NCI-H748 treated with DMSO at 0.1 percent for 48 hours (cell line): ENCODE data around the gene RXRG.
"Not testable (repeated sequence)": the region's sequence is repeated elsewhere in the genome, so short reads cannot be mapped to it uniquely, and the experiment has no call there.

Source experiments
- DNase-seq: peaks from one replicate; lab custom pipeline; 2025; lab: John Stamatoyannopoulos, UW

The RXRG gene

DNA sequence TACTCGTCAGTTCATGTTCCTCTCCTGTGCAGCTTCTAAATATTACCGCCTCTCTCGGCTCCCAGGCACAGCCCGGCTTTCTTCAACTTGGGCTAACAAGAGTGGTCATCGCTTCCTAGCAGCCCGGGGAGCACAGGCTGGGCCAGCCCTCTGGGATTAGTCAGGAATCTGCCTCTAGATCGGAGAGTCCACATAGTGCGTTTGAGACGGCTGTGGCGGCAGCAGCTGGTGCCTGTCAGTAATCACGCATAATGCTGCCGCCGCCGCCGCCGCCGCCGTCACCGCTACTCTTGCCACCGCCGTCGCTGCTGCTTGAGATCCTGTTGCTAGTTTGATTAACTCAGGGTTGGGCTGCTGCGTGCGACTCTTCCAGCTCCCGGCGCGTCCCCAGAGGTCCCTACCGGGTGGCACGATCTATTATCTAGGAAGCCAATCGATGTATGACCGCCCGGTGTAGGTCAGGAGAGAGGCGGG, at the start of gene RXRG:
Gene RXRG, minus strand, starts transcription at position 230 of the 474 bp plus-strand sequence. CDS start 233 bp downstream, outside the sequence.
- DNase-seq: peak; percentile 71

DNA sequence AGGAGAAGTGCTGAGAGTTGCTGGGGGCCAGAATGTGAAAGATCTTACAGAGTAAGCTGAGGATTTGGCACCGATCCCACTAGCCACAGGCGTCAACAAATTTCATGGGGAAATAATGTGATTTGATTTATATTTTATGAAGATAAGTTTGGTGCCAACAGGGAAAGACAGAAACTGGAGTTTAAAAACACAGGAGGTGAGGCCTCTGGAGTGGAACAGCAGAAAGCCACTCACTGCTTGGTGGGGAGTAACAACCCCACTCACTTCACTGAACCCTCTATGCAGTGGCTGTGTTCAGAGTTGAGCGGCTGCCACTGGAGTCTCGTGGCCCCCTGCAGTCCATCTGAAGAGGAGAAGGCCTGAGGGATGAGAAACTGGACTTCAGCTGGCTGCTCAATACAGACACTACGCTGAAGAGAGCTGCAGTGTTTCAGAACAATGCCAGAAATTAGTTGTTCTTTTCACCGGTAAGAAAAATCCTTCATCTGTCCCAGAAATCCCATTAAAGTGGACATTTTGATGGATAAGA, 48.0 kb upstream of the RXRG start:
- no peak for DNase-seq

DNA sequence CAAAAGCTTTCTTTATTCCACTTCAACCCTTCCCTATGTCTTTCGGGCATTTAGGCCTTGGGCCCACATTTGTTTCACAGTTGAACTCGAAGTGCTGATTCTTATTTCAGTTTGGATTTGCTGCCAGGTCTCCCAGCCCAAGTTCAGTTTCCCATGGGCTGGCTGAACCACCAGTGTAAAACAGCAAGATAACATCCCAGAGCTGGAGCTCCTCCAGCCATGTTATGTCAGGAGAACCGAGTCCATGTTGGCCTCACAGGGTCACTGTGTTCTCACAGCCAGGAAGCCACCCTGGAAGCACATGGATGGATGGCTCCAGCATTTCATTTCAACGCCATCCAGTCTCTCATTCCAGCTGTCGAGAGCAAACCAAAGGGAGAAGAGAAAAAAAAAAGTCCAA, 45.2 kb upstream of the RXRG start:
- DNase-seq: no peak

DNA sequence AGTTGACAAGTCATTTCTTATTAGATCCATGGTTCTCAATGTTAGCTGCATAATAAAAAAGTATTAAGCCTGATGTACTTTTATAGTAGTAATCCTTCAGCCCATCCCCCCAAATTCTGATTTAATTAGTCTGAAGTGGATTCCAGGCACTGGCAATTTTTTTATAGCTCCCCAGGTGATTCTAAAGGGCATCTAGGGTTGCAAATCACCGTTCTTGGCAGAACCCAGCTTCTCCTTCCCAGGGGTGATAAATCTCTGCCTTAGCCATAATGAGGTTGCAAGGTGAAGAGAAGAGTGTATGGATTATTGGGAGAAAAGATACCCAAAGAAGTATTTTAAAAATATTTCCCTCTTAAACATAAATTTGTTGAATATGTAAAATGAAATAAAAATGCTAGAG, 43.0 kb upstream of the RXRG start:
- no peak for DNase-seq

DNA sequence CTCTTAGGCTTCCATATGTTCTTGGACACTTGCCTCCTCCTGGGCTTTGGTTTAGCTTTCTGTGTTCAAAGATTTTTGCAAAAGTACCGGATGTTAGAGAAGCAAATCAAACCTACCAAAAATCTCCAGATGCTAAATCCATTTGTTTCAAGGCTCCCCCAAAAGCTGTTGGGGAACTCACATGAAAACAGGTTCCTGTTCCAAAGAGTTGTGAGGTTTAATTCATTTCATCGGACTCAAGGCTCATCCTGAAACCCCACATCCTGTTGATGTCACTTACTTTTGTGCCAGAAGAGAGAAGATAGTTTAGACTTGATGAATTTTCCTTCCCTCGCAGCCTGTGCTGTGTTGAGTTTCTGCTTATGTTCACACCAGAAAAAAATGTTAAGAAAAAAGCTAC, 41.7 kb upstream of the RXRG start:
- DNase-seq: no peak

DNA sequence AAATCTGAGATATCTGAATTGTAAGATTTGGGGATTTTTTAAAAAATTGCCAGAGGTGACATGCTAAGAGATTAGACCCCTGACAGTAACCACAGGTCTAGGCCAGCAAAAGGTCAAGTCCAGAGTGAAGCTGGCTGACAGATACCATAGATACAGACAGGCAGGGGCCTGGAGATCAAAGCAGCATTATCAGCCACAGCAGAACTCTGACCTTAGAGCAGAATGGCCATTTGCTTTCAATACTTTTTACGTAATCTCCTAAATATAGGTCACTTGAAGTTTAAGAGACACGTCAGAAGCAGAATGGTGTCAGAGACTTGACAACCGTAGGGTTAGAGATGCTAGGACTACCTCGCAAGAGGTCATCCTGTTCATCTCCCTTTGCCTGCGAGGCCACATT, 40.8 kb upstream of the RXRG start:
- DNase-seq: no peak

DNA sequence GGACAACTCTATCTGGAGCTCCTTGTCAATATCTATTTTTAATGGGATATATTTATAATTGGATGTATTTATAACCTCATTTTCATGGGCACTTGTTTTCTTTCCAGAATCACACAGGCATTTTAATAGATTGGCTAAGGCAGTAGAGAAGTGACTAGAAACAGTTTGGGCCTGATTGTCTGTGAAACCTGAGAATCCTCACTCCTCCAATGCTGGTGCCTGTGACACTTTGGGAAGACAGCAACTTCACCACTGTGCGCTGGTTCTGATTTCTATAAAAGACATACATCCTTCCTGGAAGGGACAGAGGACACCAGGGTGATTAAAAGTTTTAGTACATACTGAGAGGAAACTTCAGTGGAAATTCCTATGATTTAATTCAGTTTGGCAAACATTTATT, 39.6 kb upstream of the RXRG start:
- no peak for DNase-seq

DNA sequence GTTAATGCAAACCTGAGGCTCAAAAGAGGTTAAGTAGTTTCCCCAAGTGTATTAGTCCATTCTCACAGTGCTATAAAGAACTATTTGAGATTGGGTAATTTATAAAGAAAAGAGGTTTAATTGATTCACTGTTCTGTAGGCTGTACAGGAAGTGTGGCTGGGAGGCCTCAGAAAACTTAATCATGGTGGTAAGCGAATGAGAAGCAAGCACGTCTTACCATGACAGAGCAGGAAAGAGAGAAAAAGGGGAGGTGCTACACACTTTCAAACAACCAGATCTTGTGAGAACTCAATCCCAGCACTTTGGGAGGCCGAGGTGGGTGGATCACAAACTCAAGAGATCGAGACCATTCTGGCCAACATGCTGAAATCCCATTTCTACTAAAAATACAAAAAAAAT, 38.5 kb upstream of the RXRG start:
- DNase-seq: no peak

DNA sequence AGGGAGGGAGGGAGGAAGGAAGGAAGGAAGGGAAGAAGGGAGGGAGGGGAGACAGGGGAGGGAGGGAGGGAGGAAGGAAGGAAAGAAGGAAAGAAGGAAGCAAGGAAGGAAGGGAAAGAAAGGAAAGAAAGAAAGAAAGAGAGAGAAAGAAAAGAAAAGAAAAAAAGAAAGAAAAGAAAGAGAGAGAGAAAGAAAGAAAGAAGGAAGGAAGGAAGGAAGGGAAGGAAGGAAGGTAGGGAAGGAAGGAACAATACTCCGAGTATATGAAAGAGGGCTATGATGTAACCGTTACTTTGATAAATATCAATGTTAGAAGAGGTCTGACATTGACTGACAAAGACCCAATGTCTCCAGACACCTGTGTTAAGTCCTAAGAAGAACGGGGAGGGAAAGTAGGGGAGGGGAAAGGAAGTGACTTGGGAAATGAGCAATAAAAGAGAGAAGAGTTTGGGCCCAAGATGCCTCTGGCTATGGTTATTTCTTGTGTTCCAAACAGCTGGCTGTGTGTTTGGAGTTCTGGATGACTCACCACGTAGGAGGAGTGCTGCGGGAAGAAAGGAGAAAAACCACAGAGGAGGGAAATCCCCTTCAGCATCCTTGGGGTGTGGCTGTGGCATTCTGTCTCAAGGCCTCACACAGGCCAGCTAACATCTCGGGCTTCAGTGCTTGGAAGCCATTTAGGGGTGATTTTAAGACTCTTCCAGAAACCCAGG, 37.0 kb upstream of the RXRG start:
- no peak for DNase-seq

DNA sequence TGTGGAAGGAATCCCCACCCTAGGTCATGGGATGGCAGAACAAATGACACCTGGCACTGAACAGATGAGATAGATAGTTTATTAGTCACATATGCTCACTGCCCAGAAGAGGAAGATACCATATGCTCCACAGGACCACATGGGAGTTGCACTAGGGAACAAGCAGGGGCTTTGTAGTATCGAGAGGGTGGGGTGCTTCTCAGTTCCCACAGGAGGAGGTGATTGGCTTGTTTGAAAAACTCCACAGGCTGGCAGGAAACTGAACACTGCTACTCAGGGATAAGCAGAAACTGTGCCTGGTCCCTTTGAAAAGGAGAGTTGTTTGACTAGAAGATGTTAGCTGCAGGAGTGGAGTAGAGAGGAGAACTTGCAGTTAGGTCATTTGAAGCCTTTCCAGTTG, 31.9 kb upstream of the RXRG start:
- no peak for DNase-seq

DNA sequence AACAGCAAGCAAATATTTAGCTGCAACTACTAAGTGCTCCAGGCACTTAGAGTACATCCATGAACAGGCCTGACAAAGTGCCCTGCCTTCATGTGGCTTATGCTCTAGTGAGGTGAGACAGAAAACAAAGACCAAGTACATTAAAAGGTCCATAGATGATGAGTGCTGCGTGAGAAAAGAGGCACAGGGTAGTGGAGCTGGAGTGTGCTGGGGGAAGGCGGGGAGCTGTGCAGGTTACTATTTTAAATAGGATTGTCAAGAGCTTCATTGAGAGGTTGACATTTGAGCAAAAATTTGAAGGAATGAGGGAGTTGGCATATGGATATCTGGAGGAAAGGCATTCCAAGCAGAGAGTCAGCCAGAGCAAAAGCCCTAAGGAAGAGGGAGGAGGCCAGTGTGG, 29.3 kb upstream of the RXRG start:
- DNase-seq: no peak

DNA sequence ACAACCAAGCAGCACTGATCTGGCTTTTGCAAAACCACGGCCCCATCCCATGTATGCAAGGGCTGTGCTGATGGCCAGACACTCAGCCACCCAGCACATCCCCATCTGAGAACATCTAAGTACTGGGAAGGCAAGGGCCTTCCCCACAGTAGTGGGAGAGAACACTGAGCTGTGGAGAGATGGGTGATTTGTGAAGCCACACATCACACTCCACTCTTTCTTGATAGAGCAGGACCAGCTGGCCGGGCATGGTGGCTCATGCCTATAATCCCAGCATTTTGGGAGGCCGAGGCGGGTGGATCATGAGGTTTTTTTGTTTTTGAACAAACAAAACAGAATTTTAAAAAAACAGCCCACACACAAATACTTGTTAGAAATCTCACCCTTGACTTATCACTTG, 28.2 kb upstream of the RXRG start:
- no peak for DNase-seq

DNA sequence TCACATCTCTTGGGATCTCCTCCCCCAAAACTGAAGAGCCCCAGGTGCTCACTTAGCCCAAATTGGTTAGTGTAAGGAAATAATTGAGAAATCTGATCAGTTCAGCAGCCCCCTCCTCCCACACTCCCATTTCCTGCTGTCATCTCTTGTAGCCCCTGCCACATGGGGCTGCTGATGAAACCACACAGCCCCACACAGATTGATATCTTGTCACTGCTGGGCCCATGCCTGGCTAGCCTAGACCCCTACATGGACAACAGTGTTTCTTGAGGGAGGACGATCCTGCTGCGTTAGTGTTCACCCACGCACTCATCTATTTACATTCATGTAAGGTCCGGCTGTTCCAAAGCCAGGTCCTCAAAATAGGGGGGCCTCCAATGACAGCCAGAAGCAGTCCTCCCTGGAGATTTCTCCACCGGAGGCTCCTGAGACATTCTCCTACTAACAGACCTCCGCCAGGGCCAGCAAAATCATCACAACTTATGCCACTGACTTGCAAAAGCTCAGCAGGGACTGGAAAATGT, 23.9 kb upstream of the RXRG start:
- no peak for DNase-seq

DNA sequence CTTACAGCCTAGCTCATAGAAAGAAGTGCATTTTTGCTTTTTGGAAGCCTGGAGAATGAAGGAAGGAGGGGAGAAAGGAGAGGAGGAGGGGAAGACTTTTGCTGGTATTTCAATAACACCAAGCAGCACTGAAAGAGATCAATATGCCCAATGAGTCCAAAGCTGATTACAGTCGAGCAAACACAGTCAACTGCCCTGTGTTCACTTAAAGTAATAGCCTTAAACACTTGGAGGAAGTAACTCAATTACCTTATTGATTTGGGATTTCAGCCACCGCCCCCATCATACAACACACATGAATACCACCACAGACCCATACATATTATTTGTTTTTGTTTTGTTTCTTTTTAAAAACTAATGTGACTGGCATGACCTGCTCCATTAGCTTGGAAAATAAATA, 23.3 kb upstream of the RXRG start:
- DNase-seq: no peak

DNA sequence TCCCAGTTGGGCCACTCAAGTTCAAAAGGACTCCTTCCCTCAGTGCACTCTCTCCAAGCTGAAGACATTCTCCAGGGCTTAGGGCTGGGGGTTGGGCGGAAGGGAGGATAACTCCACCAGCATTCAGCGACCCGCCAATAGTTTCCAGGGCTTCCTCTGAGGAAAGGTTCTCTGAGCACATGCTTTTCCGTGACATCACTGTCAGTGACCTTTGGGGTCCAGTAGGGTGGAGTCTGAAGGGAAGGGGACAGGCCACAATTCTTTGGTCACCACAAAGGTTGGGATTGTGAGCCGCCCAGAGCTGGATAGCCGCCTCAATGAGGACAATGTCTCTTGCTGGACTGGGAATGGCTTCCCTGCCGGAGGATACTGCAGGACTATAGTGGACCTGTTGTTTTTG, 22.8 kb upstream of the RXRG start:
- no peak for DNase-seq

DNA sequence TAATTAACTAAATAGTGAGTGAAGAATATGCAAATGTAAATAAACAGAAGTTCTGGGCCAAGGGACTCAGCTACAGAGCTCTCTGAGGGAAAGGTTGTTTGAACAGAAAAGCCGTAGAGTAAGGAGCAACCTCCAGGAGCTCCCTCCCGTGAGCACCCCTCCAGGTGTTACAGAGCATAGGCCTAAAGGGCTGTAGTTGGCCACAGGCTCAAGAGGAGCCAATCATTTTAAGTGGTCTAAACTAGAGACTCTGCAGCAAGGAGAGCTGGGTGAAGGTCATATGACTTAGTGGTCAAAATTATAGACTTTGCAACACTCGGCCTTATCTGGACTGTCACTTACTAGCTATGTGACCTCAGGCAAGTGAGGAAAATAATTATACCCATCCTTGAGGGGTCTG, 19.1 kb upstream of the RXRG start:
- DNase-seq: no peak

DNA sequence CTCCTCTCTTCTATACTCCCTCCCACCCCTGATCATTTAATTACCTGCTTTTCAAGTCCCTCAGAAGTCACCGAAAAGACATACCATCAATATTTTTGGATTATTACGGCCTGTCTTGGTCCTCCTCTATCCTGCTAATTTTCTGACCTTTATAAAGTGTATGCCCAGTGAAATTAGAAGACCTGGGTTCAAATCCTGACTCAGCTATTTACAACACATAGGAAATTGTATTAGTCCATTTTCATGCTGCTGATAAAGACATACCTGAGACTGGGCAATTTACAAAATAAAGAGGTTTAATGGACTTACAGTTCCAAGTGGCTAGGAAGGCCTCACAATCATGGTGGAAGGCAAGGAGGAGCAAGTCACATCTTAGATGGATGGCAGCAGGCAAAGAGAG, 14.8 kb upstream of the RXRG start:
- not testable (repeated sequence) for DNase-seq

DNA sequence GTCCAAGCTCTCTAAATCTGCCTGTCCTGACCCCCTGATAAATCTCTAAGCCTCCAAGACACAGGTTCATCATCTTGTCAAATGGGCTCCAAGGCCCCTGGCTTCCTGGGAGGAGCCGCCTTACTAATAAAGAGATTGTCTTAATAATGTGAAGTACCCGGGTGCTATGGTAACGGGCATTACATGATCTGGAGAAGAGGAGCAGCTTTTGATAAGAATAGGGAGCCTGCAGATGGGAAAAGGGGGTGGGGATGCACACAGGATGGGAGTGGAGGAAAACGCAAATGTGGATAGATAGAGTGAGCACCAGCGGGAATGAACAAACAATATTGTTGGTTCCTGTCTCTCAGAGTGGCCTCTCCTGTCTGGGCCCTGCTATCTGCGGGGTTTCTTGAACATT, 11.9 kb upstream of the RXRG start:
- peak; percentile 88 for DNase-seq

DNA sequence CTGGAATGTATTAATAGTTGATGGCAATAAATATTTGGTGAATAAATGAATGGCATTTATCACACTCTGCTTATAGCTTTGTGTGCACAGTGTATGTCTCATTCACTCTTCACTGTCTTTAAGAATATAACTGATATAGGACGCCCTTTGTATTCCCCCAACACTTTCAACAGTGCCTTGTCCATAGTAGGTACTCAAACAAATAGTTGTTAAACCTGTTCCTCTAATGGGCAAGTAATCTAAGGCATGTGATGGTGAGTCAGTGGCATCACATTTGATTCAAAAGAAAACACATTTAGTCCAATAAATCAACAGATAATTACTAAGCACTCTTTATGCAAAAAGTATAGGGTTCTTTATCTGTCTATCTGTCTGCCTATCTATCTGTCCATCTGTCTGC, 11.2 kb upstream of the RXRG start:
- peak; percentile 96 for DNase-seq

DNA sequence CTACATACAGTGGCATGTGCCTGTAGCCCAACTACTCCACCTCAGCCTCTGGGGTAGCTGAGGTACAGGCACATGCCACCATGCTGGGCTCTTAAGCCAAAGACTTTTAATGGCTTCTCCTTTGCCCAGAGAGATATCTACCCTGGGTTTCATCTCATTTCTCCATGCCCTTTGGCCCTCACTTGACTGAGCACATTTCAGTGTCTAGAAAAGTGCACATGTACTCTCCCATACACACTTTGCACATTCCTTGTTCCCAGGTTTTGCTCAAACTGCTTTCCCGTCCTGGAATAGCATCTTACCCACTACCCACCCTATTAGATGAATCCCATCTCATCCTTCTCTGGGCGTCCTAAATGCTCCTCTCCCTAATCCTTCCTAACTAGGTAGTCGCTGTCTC, 10.2 kb upstream of the RXRG start:
- DNase-seq: no peak

DNA sequence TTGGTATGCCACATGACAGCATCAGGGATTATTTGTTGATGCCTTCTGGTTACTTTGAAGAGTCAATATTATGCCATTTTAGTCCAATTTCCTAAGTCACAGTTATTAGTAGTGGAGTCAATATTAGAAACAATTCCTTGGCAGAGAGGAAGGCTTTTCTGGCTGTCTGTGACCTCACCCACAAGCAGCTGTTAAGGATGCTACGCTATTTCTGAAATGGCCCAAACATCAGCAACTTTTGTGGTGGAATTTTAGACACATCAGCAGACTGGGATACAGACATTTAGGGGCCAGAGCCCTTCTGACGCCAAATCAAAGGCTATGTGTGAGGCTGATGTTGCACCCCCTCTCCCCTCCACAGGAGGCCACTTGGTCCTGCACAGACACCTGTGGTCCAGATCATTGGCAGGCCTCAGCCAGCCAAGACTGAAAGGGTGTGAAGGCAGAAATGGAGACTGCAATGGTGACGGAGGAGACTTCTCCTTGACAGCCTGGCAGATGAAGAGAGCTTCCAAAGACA, 9.2 kb upstream of the RXRG start:
- no peak for DNase-seq

DNA sequence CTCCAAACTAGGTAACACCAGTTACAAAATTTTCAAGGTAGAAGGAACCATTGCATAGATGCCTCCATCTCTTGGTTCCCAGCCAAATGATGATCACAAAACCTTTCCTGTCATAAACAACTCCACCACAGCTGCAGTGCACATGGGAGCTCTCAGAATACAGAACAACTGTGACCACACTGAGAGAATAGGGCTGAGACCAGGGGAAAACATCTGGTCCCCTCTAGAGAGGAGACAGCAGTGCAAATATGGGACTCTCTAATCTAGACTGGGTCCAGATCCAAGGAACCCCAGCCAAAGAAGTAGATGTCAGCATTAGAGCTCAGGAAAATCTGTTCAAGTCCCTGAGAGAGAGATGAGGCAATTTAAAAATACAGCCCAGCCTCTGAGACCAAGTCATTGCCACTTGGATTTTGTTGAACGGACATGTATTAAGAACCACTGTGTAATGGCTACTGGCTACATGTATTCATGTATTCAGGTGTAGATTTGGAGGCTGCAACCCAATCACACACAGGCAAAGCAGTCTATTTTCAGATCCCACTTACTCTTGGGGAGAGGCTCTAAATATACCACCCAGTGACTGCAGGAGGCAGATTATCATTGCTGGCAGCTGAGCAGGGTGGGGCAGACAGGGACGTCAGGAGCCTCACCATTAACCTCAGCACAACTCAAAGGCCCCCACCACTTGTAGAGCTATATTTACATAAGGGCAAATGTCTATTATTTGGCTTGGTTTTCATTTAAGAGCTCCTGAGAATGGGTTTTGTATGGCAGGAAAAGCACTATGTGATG, 7.6 kb upstream of the RXRG start:
- peak; percentile 79 for DNase-seq

DNA sequence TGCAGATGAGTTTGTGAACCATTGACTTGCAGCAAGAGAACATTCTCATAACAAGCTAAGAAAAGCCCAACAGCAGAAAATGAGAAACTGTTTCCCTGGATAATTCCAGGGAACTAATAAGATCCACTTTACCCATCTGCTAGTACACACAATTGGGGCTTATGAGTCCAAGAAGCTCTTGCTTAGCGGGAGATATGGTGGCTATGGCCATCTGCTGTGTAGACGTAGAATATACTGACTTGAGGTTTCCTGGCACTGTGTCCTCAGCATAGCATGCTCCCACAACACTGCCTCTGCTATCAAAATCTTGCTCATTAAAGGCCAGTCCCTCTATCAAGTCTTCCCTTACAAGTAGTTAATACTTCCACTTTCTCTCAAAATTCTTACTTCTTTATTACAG, 6.8 kb upstream of the RXRG start:
- DNase-seq: no peak
